ENCODE data around the gene MALRD1.
"Not testable (repeated sequence)": the region's sequence is repeated elsewhere in the genome, so short reads cannot be mapped to it uniquely, and the experiment has no call there.

MALRD1 gene

DNA sequence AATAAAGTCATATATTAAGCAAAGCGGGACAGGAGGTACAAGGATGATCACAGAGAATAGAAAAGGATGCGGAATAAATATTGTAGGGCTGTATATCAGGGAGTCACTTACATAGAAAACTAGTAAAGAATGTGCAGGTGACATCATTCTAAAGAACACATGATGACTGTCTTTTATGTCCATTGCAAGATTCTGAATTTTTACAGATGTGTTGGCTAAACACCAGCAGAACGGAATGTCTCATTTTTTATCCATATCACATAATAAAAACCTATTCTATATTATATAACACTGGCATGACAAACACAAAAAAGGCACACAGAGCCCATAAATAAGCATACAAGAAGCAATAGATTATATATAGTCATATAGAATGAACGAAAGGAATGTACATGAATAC, 448.4 kb downstream of the MALRD1 start:
- DNase-seq (ENCODE audit: low spot score): no peak

DNA sequence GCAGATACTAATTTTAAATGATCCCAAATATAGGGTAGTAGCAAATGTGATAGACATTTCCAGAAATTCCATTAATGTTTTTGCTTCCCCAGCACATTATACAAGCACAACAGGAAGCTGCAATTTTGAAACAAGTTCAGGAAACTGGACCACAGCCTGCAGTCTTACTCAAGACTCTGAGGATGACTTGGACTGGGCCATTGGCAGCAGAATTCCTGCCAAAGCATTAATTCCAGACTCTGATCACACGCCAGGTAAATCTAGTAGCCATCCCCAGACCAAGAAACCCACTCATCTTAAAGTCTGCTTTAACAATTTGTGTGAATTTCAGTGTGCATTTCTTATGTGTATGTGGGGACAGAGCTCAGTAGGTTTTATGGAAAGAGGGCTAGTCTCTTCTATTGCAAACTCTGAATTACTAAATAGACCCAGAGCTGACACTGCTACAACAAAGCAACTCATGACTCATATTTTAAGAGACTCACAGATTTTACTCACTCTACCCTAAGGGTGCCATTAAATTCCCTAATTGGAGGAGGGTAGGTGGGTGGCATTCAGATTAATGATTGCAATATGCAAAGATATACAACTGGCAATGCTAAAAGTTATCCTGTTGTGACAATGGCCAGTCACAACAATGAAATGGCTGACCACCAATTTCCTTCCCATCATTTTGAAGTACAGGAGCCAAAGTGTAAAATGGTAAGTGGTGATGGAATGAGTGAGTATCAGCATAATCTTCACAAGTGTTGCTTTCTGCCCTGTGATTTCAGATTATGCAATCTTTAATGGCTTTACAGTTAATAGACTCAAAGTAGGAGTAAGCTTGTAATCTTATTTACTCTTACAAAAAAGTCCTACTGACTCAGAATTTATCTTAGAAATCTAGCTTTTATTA, 450.0 kb downstream of the MALRD1 start:
- no peak for DNase-seq (ENCODE audit: low spot score)

- no peak for DNase-seq (ENCODE audit: low spot score)
Observed at GRCh38 chr10:19499291-19499770, 450.7 kb downstream of the MALRD1 start.

- no peak for DNase-seq (ENCODE audit: low spot score)
Observed at GRCh38 chr10:19500959-19501358, 452.4 kb downstream of the MALRD1 start.

GRCh38 chr10:19505320-19506312, 457.0 kb downstream of the MALRD1 start:
- no peak for DNase-seq (ENCODE audit: low spot score)

GRCh38 chr10:19510005-19510732, 461.6 kb downstream of the MALRD1 start:
- DNase-seq (ENCODE audit: low spot score): not testable (repeated sequence)

DNA sequence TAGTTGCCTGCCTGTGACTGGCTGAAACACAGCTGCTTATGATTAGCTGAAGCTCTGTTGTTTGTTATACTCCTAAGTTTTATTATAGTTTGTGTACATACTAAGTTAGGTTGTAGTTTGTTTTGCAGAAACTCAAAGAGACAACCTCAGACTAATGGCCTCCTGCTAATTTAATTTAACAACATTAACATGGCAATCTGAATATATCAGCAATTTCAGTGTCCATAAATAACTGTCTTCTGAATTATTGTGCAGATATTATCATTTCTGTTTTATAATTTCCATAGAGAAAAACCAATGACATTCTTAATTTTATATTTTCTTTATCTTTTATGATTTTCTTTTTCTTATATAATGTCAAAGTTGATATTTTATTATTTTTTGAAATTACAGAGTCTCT, 469.5 kb downstream of the MALRD1 start:
- DNase-seq (ENCODE audit: low spot score): no peak

- DNase-seq (ENCODE audit: low spot score): no peak
Observed at GRCh38 chr10:19518632-19519031, 470.0 kb downstream of the MALRD1 start.

- DNase-seq (ENCODE audit: low spot score): no peak
Observed at GRCh38 chr10:19531324-19531723, 482.7 kb downstream of the MALRD1 start.

- no peak for DNase-seq (ENCODE audit: low spot score)
Observed at GRCh38 chr10:19532411-19532810, 483.8 kb downstream of the MALRD1 start.

DNA sequence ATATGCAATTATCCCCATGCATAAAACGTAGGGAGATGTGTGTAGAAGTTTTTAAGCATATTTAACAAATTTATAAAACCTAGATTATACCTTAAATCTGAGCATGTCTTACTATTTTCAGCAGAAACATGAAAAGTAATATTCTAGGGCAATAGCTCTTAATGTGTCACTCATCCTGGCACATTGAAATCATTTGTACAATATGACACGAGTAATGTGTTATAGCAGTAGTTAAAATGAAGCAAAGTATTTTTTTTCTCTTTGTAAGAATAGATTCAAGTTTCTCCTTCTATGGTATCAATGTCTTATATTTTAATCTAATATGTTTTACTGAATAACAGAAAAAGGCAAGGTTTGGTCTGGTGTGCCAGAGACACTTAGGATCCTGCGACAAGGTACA, 492.7 kb downstream of the MALRD1 start:
- no peak for DNase-seq (ENCODE audit: low spot score)

DNA sequence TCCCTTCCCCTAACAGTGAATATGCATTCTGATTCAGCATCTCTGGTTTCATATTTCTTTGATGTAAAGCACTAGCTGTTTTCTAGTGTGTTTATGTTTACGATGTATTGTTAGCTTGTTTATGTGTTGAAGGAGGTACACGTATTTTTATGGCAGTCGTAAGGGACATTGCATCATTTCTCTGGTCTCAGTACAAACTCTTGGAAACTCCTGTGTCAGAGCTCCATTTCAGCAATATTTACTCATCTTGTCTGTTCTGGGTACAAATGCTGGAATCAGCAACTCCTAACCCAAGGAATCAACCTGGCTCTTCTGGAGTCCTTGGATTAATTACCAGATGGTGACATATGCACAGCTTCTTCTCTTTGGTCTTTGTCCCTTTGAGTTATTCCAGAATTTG, 497.6 kb downstream of the MALRD1 start:
- no peak for DNase-seq (ENCODE audit: low spot score)

GRCh38 chr10:19549503-19549902, 500.9 kb downstream of the MALRD1 start:
- no peak for DNase-seq (ENCODE audit: low spot score)

- no peak for DNase-seq (ENCODE audit: low spot score)
Observed at GRCh38 chr10:19556666-19557065, 508.1 kb downstream of the MALRD1 start.

- no peak for DNase-seq (ENCODE audit: low spot score)
Observed at GRCh38 chr10:19561181-19561580, 512.6 kb downstream of the MALRD1 start.

DNA sequence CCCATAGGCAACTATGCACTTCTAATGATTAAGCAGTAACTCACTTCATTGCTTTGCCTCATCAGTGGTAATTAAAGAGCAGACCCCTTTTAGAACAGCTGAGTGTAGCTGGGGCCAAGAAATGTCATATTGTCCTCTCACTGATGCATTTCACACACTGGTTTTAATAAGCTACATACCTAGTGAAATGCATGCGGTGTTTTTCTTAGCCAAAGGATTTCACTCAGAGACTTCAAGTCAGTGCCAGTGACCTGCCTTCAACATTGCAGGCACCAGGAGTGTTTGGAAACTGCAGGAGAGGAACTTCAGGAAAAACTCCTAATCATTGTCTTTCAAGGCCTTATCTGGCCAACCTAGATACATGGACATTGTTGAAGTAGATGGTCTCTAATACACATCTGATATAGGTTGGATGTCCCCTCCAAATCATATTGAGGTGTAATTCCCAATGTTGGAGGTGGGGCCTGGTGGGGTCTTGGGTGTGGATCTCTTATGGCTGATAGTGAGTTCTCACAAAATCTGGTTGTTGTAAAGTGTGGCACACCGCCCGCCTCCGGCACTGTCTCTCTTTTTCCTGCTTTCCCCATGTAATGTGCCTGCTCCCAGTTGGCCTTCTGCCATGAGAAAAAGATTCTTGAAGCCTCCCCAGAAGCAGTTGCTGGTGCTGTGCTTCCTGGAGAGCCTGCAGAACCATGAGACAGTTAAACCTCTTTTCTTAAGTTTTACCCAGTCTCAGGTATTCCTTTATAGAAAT, 515.0 kb downstream of the MALRD1 start:
- no peak for DNase-seq (ENCODE audit: low spot score)

GRCh38 chr10:19570120-19570519, 521.5 kb downstream of the MALRD1 start:
- DNase-seq (ENCODE audit: low spot score): no peak

- DNase-seq (ENCODE audit: low spot score): no peak
Observed at GRCh38 chr10:19570991-19571390, 522.4 kb downstream of the MALRD1 start.

GRCh38 chr10:19572056-19572455, 523.5 kb downstream of the MALRD1 start:
- DNase-seq (ENCODE audit: low spot score): no peak

DNA sequence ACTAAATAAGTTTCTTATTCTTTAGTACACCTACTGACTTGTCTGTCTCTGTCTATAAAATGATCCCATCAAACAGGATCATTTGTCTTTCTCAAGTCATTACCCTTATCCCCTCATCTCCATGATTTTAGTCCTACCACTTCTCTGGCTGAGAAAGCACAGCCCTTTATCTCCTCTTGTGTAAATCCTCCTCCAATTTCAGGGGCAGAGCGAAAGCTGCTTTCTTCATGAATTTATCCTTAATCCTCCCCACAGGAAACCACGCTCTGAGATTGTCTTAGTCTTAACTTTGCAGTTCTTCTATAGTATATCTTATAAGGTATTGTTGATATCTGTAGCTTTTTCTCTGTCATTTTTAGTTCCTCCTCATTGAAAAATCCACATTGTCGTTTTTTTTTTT, 528.0 kb downstream of the MALRD1 start:
- DNase-seq (ENCODE audit: low spot score): no peak

DNA sequence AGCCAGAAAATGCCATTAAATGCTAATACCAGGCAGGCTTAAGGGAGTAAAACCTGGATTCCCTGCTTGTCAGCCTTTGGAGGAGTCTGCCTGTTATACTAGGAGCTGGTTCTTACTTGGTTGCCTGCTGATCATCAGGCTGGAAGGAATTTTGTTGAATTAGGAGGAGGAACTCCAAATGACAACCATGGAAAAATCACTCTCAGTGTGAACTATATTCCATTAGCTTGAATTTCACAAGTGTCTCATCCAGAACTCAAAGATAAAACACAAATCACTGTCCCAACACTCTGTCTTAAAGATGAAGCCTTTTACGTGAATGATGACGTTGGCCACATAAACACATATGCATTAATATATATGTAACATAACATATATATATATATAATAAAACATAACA, 528.8 kb downstream of the MALRD1 start:
- no peak for DNase-seq (ENCODE audit: low spot score)

Measured in kidney tubule cell (primary cell).